H54 (cell line): Measurements from ENCODE around the gene GABRR2.
A peak's percentile ranks its signal among the peaks of the same experiment; 100 is the strongest.

Experiments
- DNase-seq: peaks from one replicate; pipeline ENCODE4 v3.0.0; 2011; ENCODE audit warnings: low spot score, mixed read lengths; ENCODE audit not compliant: insufficient read length
- FAIRE-seq: peaks from 3 replicates; lab custom pipeline; 2011; peaks lifted over from hg19 to GRCh38; lab: Jason Lieb, UNC
- POLR2A ChIP-seq: IDR thresholded peaks from 2 replicates; pipeline ENCODE4 v1.6.1; 2011; ENCODE audit warnings: low read depth, mild to moderate bottlenecking, low read length

GABRR2 gene

GRCh38 chr6:89291256-89291819 lies 23.8 kb downstream of the GABRR2 start:
- DNase-seq (no peak), FAIRE-seq (no peak)
- TF ChIP-seq POLR2A: no peak

DNA sequence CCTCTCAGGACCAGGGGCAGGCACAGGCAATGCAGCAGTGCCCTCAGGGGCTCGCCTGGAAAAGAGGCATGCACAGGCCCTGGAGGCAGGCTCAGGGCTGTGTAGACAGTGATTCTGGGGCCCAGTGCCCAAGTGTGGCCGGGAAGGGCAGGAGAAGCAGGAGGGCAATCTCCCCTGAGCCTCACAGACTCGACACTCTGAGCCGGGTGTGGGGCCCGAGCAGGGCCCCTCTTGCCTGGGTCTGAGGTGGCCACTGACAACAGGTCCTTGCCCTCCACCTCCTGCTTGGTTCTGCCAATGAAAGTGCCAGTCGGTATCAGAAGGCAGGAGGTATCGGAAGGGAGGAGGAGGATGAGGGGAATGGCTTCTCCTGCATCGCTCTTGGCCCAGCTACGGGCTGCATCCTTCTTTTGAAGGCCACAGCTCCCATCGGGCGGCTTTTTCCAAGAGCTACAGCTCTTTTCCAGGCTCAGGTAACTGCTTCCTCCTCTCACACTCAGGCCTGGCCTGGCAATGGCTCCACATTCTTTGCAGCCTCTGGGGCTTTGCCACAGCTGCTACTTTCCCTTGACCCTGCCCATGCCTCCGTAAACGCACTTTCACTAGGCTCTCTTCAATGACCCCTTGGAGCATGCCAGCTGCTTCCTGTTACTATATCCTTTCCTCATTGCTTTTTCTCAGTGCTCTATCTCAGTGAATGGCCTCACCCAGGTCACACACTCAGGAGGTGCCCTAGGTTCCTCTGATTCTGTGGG lies 24.5 kb downstream of the GABRR2 start:
- DNase-seq (no peak), FAIRE-seq (no peak)
- no peak for TF ChIP-seq POLR2A

DNA sequence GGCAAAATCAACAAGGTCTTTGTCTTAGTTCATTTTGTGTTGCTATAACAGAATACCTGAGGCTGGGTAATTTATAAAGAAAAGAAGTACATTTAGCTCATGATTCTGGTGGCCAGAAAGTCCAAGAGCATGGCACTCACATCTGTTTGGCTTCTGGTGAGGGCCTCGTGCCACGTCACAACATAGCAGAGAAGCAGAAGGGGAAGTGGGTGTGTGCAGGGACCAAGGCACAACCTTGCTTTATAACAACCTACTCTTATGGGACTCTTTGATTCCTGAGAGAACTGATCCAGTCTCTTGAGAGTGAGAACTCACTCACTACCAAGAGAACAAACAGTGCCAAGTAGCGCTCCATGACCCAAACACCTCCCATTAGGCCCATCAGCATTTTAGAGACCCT lies 25.4 kb downstream of the GABRR2 start:
- TF ChIP-seq POLR2A: no peak
- no peak for FAIRE-seq
- DNase-seq: no peak

DNA sequence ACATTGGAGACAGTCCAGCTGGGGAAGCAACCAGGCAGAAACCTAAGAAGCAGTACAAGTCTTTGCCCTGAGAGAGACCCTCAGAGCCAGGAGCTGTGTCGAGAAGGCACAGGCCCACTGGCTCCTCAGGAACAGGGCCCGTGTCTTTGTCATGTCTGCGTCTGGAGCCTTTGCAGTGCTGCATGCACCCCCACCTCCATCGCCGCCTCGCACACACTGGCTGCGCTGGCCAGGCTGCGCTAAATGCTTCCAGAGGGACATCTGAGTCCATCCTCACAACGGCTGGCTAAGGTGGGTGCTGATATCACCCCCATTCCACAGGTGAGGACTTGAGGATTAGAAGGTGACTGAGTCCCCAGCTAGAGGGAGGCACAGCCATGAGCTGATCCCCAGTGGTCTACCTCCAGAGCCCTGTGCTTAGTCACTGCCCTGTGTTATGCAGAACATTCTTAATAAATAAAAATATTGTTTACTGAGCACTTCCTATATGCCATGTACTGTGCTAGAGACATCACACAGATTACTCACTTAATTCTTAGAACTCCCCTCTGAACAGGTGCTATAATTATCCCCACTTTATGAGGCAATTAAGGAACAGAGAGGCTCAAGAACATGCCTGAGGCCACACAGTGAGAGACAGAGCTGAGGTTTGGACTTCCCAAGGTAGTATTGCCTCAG lies 27.6 kb downstream of the GABRR2 start:
- FAIRE-seq (no peak), DNase-seq (no peak)
- TF ChIP-seq POLR2A: no peak

DNA sequence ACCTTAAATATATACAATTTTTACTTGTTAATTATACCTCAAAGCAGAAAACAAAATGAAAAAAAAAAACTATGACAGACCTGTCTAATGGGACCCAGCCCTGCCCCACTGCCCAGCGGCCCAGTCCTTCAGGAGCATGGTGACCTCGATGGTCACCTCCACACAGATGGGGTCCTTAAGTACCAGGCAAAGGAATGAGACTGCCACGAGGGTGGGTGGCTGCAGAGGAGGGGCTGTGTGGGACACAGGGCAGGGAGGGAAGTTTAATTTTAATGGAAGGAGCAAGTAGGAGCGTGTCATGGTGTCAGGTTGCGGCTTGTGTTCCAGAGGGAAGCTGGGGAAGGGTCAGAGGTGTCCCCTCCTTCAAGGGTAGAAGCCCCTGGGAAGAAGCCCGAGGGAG lies 28.6 kb downstream of the GABRR2 start:
- no peak for DNase-seq
- FAIRE-seq: no peak

GRCh38 chr6:89284963-89285735 lies 29.9 kb downstream of the GABRR2 start:
- no peak for DNase-seq
- FAIRE-seq: no peak
- TF ChIP-seq POLR2A: no peak

More for the DNA sequence above, 28.6 kb downstream of the GABRR2 start:
- TF ChIP-seq POLR2A: no peak

- no peak for DNase-seq
- no peak for TF ChIP-seq POLR2A
- FAIRE-seq: no peak
Observed at GRCh38 chr6:89284081-89284480, 31.0 kb downstream of the GABRR2 start.

GRCh38 chr6:89282749-89283148 lies 32.4 kb downstream of the GABRR2 start:
- no peak for TF ChIP-seq POLR2A
- FAIRE-seq (no peak), DNase-seq (no peak)

- FAIRE-seq (peak; percentile 64), DNase-seq (peak; percentile 73)
- no peak for TF ChIP-seq POLR2A
Observed at GRCh38 chr6:89281779-89282246, 33.3 kb downstream of the GABRR2 start.

GRCh38 chr6:89278956-89279355 lies 36.1 kb downstream of the GABRR2 start:
- DNase-seq: no peak
- FAIRE-seq: no peak
- no peak for TF ChIP-seq POLR2A

DNA sequence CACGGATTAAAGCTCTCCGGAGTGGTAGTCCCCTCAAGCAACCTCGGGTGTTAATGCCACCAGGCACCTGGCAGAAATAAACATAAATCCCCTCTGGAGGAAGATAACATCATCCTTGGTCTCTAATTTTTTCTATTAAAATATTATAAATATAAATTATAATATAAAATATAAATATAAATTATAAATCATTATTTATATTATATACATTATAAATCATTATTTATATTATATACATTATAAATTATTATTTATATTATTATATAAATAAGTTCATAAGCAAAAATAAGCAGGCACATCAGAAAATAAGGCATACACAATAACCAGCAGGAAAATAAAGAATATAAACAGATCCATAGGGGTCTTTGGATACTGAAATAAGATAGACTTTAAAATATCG lies 39.2 kb downstream of the GABRR2 start:
- DNase-seq (no peak), FAIRE-seq (no peak)
- no peak for TF ChIP-seq POLR2A

DNA sequence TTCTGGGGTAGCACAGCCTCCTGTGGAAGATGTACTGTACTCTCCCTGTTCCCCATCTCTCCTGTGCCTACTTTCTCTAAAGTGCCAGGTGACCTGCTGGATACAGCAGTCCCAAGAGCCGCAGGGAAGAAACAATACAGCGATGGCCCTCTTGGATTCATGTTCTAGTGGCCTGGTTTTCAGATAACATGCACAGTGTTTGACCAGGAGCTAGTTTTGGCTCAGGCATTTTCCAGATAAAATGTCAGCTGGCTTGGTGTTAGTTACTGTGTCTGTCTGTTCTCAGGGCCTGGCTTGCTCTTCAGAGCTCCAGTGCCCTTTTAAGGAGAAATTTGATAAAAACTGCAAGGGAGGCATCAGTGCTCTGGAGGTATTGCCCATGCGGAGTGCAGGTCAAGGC lies 41.3 kb downstream of the GABRR2 start:
- no peak for TF ChIP-seq POLR2A
- DNase-seq: no peak
- FAIRE-seq: no peak

- FAIRE-seq: no peak
Observed at GRCh38 chr6:89272596-89272995, 42.5 kb downstream of the GABRR2 start.

More at GRCh38 chr6:89272596-89272995, 42.5 kb downstream of the GABRR2 start:
- TF ChIP-seq POLR2A: no peak
- no peak for DNase-seq
